SH-SY5Y (cell line): Measurements from ENCODE around the gene NOC2L.

Source experiments
- GATA2 ChIP-seq: IDR thresholded peaks from 2 replicates; pipeline ENCODE4 v1.6.1; 2011; ENCODE audit warnings: mild to moderate bottlenecking, low read depth, low read length
- GATA3 ChIP-seq: IDR thresholded peaks from 2 replicates; pipeline ENCODE4 v1.6.1; 2011; ENCODE audit warnings: low read depth, mild to moderate bottlenecking, low read length, moderate library complexity

- TF ChIP-seq GATA3: no peak
- no peak for TF ChIP-seq GATA2
Measured at GRCh38 chr1:908661-909060, 50.4 kb downstream of the NOC2L start.
